ENCODE measurements around the gene METTL8.

DNA sequence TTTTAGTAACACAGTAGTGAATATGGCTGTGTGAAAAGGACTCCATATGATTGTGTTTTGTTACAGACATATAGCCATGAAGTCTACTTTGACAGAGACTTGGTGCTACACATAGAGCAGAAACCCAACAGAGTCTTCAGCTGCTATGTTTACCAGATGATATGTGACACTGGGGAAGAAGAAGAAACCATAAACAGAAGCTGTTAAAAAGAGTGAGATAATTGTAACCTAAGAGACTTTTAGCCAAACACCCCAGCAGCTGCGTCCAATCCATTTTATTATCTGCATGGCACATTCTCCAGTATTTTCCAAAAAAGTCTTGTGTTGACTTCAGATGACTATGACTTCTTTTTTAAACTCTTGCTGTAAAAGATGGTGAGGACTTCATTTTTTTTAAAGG is 47.1 kb upstream of the METTL8 start:
- TF ChIP-seq, protein P1, sequence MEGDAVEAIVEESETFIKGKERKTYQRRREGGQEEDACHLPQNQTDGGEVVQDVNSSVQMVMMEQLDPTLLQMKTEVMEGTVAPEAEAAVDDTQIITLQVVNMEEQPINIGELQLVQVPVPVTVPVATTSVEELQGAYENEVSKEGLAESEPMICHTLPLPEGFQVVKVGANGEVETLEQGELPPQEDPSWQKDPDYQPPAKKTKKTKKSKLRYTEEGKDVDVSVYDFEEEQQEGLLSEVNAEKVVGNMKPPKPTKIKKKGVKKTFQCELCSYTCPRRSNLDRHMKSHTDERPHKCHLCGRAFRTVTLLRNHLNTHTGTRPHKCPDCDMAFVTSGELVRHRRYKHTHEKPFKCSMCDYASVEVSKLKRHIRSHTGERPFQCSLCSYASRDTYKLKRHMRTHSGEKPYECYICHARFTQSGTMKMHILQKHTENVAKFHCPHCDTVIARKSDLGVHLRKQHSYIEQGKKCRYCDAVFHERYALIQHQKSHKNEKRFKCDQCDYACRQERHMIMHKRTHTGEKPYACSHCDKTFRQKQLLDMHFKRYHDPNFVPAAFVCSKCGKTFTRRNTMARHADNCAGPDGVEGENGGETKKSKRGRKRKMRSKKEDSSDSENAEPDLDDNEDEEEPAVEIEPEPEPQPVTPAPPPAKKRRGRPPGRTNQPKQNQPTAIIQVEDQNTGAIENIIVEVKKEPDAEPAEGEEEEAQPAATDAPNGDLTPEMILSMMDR (IDR thresholded peaks at IDR 0.05): no peak
- TF ChIP-seq POLR2AphosphoS5 (IDR thresholded peaks at IDR 0.05): no peak

All from prostate gland (tissue), 2 donors.